ENCODE measurements around the gene PIGS.

Gene PIGS

GRCh38 chr17:28505986-28506665 is 65.2 kb downstream of the PIGS start, which contains the start of gene FOXN1:
Gene FOXN1, plus strand, starts transcription at chr17:28506348. Its CDS starts 17,622 bp downstream, at chr17:28523970.
- DNase-seq = no peak

DNA sequence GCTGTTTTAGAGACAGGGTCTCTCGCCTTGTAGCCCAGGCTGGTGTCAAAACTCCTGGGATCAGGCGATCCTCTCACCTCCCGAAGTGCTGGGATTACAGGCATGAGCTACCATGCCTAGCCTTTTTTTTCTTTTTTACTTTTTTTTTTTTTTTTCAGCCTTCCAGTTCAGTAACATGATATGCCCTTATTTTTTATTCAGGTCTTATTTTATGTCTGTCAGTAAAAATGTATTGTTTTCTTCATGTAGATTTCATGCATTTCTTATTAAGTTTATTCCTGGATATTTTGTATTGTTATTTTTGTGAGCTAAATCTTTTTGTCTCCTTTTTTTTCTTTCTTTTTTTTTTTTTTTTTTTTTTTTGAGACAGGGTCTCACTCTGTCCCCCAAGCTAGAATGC is 67.9 kb downstream of the PIGS start:
- no peak for DNase-seq

Data from stimulated activated naive CD4-positive, alpha-beta T cell (primary cell).